Transverse colon (tissue), 4 donors: ENCODE data around the gene UBE2S. TPM values are rescaled to one million over a fixed set of nuclear protein-coding genes. Genes with fewer than 3 reads are reported as not detected.

Experiments used
- DNase-seq: peaks from one replicate; pipeline ENCODE4 v3.0.0-alpha.2; 2019
- H3K27ac ChIP-seq, 4 donors: fragments of 200-600 bp; sonication (generic); 2 replicates each; pipeline ENCODE4 v1.5.1; 2016 to 2018; ENCODE audit warnings: inconsistent platforms in 4 of 4
- H3K27me3 ChIP-seq: fragments of 200-600 bp; sonication (generic); 2 replicates; pipeline ENCODE4 v1.5.1; 2017; ENCODE audit warnings: inconsistent platforms
- H3K36me3 ChIP-seq, 4 donors: fragments of 200-600 bp; sonication (generic); 2 replicates each; pipeline ENCODE4 v1.5.1; 2017 to 2019; ENCODE audit warnings: inconsistent platforms in 4 of 4
- H3K4me1 ChIP-seq, 4 donors: fragments of 200-600 bp; sonication (generic); 2 replicates each; pipeline ENCODE4 v1.5.1; 2017 to 2020; ENCODE audit warnings: inconsistent platforms in 4 of 4
- H3K4me3 ChIP-seq, 4 donors: fragments of 200-600 bp; sonication (generic); 1 replicate in 1 of 4; 2 replicates in 3 of 4; pipeline versions ENCODE4 v1.5.1 to v1.6.1; 2017 to 2019; ENCODE audit warnings: inconsistent platforms in 4 of 4
- H3K9me3 ChIP-seq, 2 donors: fragments of 200-600 bp; sonication (generic); 2 replicates each; pipeline ENCODE4 v1.5.1; 2017 to 2019; ENCODE audit warnings: inconsistent platforms in 2 of 2
- CTCF ChIP-seq, 5 experiments: fragments of 200-600 bp in 3 of 5; fragments of 450-650 bp in 2 of 5; sonication (generic) in 3 of 5; IDR thresholded peaks; 1 replicate in 2 of 5; 2 replicates in 3 of 5; pipeline ENCODE4 v1.5.1; 2016 to 2017; ENCODE audit warnings: antibody characterized with exemption in 5 of 5, inconsistent platforms in 3 of 5, mild to moderate bottlenecking in 2 of 5, moderate library complexity in 1 of 5
- EP300 ChIP-seq: sonication (generic); formaldehyde crosslinking; IDR thresholded peaks from one replicate; pipeline ENCODE4 v1.6.1; 2017; ENCODE audit warnings: antibody characterized with exemption, low read depth
- POLR2A ChIP-seq: fragments of 450-650 bp; IDR thresholded peaks from one replicate; pipeline ENCODE4 v1.6.1; 2016; ENCODE audit warnings: antibody characterized with exemption, mild to moderate bottlenecking, moderate library complexity
- POLR2AphosphoS5 ChIP-seq, 3 donors: sonication (generic); formaldehyde crosslinking; IDR thresholded peaks; one replicate each; pipeline ENCODE4 v1.6.1; 2016; ENCODE audit warnings: antibody characterized with exemption in 3 of 3
- WGBS, 2 donors: methylation state at CpG; one replicate each; pipeline ENCODE4 v1.1.5; 2018; ENCODE audit warnings: low coverage in 1 of 2; 5-methylcytosine and 5-hydroxymethylcytosine counted together
- in situ Hi-C, 4 donors: fragments of 200-750 bp; cut with MboI; loops; one replicate each; pipeline versions ENCODE4 v1.15.0 to v1.15.1; 2017; ENCODE audit warnings: low sequenced_read_pairs in 3 of 4, low pct_ligation_motif_present in 1 of 4, low pct_unique_long_range_greater_than_20kb in 1 of 4
- intact Hi-C: fragments of 100-400 bp; cut with DNase I; formaldehyde crosslinking; loops from one replicate; pipeline ENCODE4 v1.15.1; 2023; ENCODE audit warnings: low total_unique reads
- total RNA-seq, 4 donors: library from RNA; depleted of rRNA; stranded (reverse); fragments of >200 nt; gene quantifications; one replicate each; pipeline ENCODE4 v1.1.0, GENCODE V29; 2016

The UBE2S gene
- total RNA-seq, 4 donors from 2014 or later: 12.4 to 40.8 (median 18.1) TPM

- TF ChIP-seq POLR2AphosphoS5 (IDR thresholded peaks at IDR 0.05): no peak
- TF ChIP-seq EP300: no peak
- TF ChIP-seq POLR2A: no peak
- no peak for TF ChIP-seq CTCF (IDR thresholded peaks at IDR 0.05)
- H3K27me3 ChIP-seq: peaks cover 47% of the 10 kb centered on the region
- DNase-seq: no peak
- H3K4me1 ChIP-seq: peaks cover 17 to 44% (median 23%) of the 10 kb centered on the region in 4 donors
- H3K36me3 ChIP-seq: peaks cover 0 to 4% (median 0%) of the 10 kb centered on the region in 4 donors
- intact Hi-C loops: no loop called here
- H3K9me3 ChIP-seq: no peaks in the 10 kb centered on the region
- WGBS, 2 donors: 53 to 55% methylated on average over 5 to 11 of the region's 11 CpGs
- no peak overlapping the region for H3K4me3 ChIP-seq
- in situ Hi-C loops: no loop called here
- H3K27ac ChIP-seq: no peak overlapping the region
Observed at GRCh38 chr19:55350620-55351315, 56.8 kb downstream of the UBE2S start.

Other genes starting within 250 kb of the UBE2S start
- gene DNAAF3, start 241.2 kb downstream of the UBE2S start, total RNA-seq: under 1 TPM in 2 of 4 donors, not detected in 2; 0.40 to 0.41 TPM
- gene SYT5, start 227.5 kb downstream of the UBE2S start, total RNA-seq: 1 to 10 TPM in 1 of 4 donors, under 1 TPM in 2, not detected in 1; 0.48 to 9.6 (median 0.96) TPM
- 100 to 1,000 TPM in 2 of 4 donors, 10 to 100 TPM in 2; 31.2 to 176 (median 102) TPM for gene PTPRH, start 198.3 kb downstream of the UBE2S start, total RNA-seq
- gene TMEM86B, start 179.0 kb downstream of the UBE2S start, total RNA-seq: 10 to 100 TPM in 1 of 4 donors, 1 to 10 TPM in 3; 2.0 to 40.8 (median 4.4) TPM
- 10 to 100 TPM; 51.3 to 91.5 (median 60.7) TPM for gene PPP6R1, start 148.8 kb downstream of the UBE2S start, total RNA-seq
- gene HSPBP1, start 127.7 kb downstream of the UBE2S start, total RNA-seq: 10 to 100 TPM in 3 of 4 donors, 1 to 10 TPM in 1; 4.5 to 98.7 (median 27.0) TPM
- gene BRSK1, start 123.8 kb downstream of the UBE2S start, total RNA-seq: 10 to 100 TPM in 1 of 4 donors, 1 to 10 TPM in 3; 1.4 to 17.6 (median 4.7) TPM
- gene TMEM150B, start 82.4 kb downstream of the UBE2S start, total RNA-seq: 100 to 1,000 TPM in 1 of 4 donors, 10 to 100 TPM in 3; 26.5 to 135 (median 57.4) TPM
- gene KMT5C, start 67.9 kb downstream of the UBE2S start, total RNA-seq: 10 to 100 TPM; 27.8 to 80.8 (median 31.3) TPM
- 10 to 100 TPM in 3 of 4 donors, 1 to 10 TPM in 1; 4.0 to 58.7 (median 21.0) TPM for gene COX6B2, start 53.1 kb downstream of the UBE2S start, total RNA-seq
- gene GARIN5B, start 44.5 kb downstream of the UBE2S start, total RNA-seq: not detected
- under 1 TPM in 1 of 4 donors, not detected in 3; 0.48 TPM for gene IL11, start 37.3 kb downstream of the UBE2S start, total RNA-seq
- gene TMEM190, start 31.0 kb downstream of the UBE2S start, total RNA-seq: not detected
- 100 to 1,000 TPM in 1 of 4 donors, 10 to 100 TPM in 3; 12.0 to 199 (median 42.5) TPM for gene TMEM238, start 23.5 kb downstream of the UBE2S start, total RNA-seq
- 100 to 1,000 TPM; 448 to 648 (median 605) TPM for gene RPL28, start 21.9 kb downstream of the UBE2S start, total RNA-seq
- gene SHISA7, start 35.5 kb upstream of the UBE2S start, total RNA-seq: under 1 TPM in 1 of 4 donors, not detected in 3; 0.75 TPM
- gene ISOC2, start 53.9 kb upstream of the UBE2S start, total RNA-seq: 100 to 1,000 TPM in 2 of 4 donors, 10 to 100 TPM in 2; 71.1 to 142 (median 97.6) TPM
- gene C19orf85, start 57.0 kb upstream of the UBE2S start, total RNA-seq: not detected
- gene ZNF628, start 68.8 kb upstream of the UBE2S start, total RNA-seq: 1 to 10 TPM; 5.9 to 7.6 (median 6.4) TPM
- gene NAT14, start 77.4 kb upstream of the UBE2S start, total RNA-seq: 1 to 10 TPM in 2 of 4 donors, not detected in 2; 2.1 to 2.7 TPM
- gene SSC5D, start 80.6 kb upstream of the UBE2S start, total RNA-seq: 10 to 100 TPM in 2 of 4 donors, 1 to 10 TPM in 2; 3.4 to 41.2 (median 11.1) TPM
- gene SBK2, start 129.3 kb upstream of the UBE2S start, total RNA-seq: not detected
- gene SBK3, start 137.8 kb upstream of the UBE2S start, total RNA-seq: not detected
- 1 to 10 TPM; 2.0 to 5.6 (median 2.9) TPM for gene ZNF579, start 173.1 kb upstream of the UBE2S start, total RNA-seq
- gene FIZ1, start 191.7 kb upstream of the UBE2S start, total RNA-seq: 100 to 1,000 TPM in 1 of 4 donors, 10 to 100 TPM in 1, 1 to 10 TPM in 2; 8.5 to 137 (median 18.3) TPM
- 10 to 100 TPM; 17.7 to 51.1 (median 37.9) TPM for gene ZNF524, start 192.5 kb upstream of the UBE2S start, total RNA-seq
- gene ZNF865, start 197.9 kb upstream of the UBE2S start, total RNA-seq: 10 to 100 TPM in 2 of 4 donors, 1 to 10 TPM in 2; 8.3 to 50.1 (median 13.4) TPM
- 10 to 100 TPM; 11.1 to 27.7 (median 14.5) TPM for gene ZNF784, start 216.8 kb upstream of the UBE2S start, total RNA-seq
- 100 to 1,000 TPM in 1 of 4 donors, 10 to 100 TPM in 3; 15.2 to 154 (median 25.7) TPM for gene ZNF580, start 233.2 kb upstream of the UBE2S start, total RNA-seq
- 10 to 100 TPM in 2 of 4 donors, 1 to 10 TPM in 2; 4.1 to 19.7 (median 10.0) TPM for gene ZNF581, start 235.9 kb upstream of the UBE2S start, total RNA-seq
- gene CCDC106, start 240.4 kb upstream of the UBE2S start, total RNA-seq: 10 to 100 TPM in 2 of 4 donors, 1 to 10 TPM in 2; 3.7 to 15.1 (median 8.4) TPM
- 100 to 1,000 TPM; 112 to 185 (median 130) TPM for gene U2AF2, start 247.2 kb upstream of the UBE2S start, total RNA-seq